ENCODE results near the gene VAPA. TPM values are rescaled to one million over a fixed set of nuclear protein-coding genes. Genes with fewer than 3 reads are reported as not detected.

Gene VAPA
- total and polyA plus RNA-seq, 2 of the 4 experiments (the other 2 are of a cell fraction): 199 to 206 TPM

DNA sequence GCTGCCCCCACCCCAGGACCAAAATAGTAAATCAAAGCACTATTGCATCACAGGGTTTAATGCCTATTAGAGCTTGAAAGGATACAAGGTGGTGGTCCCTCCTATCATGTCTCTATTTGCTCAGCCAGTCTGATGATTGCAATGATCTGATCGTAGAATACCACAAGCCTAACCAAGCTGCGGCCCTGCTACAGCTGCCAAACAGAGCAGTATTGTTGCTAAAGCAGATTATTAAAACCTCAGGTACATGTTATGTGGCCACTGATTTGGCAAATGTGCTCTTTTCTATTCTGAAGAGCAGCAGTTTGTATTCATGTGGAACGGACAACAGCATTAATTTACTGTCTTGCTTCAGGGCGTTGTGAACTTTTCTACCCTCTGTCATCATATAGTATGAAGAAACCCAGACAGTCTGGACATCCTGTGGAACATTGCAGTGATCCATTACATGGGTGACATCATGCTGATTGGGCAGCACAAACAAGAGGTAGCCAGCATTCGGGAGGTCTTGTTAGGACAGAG, 8.4 kb upstream of the VAPA start:
- H2BK15ac ChIP-seq (ENCODE audit: low read depth, low read length): no peak overlapping the region
- no peak overlapping the region for H3K4me2 ChIP-seq (ENCODE audit: low read depth, low read length)
- no peak overlapping the region for H2AFZ ChIP-seq (replicated peaks; ENCODE audit: low read length, poor library complexity)
- H4K5ac ChIP-seq (ENCODE audit: low read depth, low read length): no peak overlapping the region
- in situ Hi-C loops (cut with MboI; ENCODE audit: low sequenced_read_pairs) (no loop called here), dilution Hi-C loops (cut with HindIII; ENCODE audit: low sequenced_read_pairs, unreplicated experiment) (no loop called here), intact Hi-C loops (cut with micrococcal nuclease) (no loop called here)
- H3K36me3 ChIP-seq (ENCODE audit: control insufficient read depth, insufficient read depth, low read length): no peaks in the 10 kb centered on the region
- H3K9me3 ChIP-seq (ENCODE audit: control insufficient read depth, insufficient read depth, low read length): no peaks in the 10 kb centered on the region
- H4K20me1 ChIP-seq (ENCODE audit: insufficient read depth, low read length): no peaks in the 10 kb centered on the region
- H3K56ac ChIP-seq (ENCODE audit: extremely low read depth, insufficient read depth, low read length): no peak overlapping the region
- no TSS peak for BruUV-seq (replicated peaks)
- H3K4me1 ChIP-seq (ENCODE audit: control insufficient read depth, insufficient read depth, low read length): no peaks in the 10 kb centered on the region
- H2BK120ac ChIP-seq (ENCODE audit: low read depth, low read length): no peak overlapping the region
- no peak overlapping the region for H3K4me3 ChIP-seq (ENCODE audit: insufficient read depth, low read depth, low read length)
- H2AK9ac ChIP-seq (replicated peaks; ENCODE audit: low read depth, low read length, poor library complexity): no peak overlapping the region
- no peak overlapping the region for H3K18ac ChIP-seq (ENCODE audit: low read depth, low read length)
- no peak for ATAC-seq (ENCODE audit: low read depth)
- H4K8ac ChIP-seq (ENCODE audit: low read depth in 2 of 2, low read length in 2 of 2): no peak overlapping the region
- H3K79me1 ChIP-seq (ENCODE audit: low read depth in 1 of 2, low read length in 2 of 2): no peaks in the 10 kb centered on the region
- no peak overlapping the region for H3K14ac ChIP-seq (replicated peaks; ENCODE audit: low read depth, low read length)
- H3K23ac ChIP-seq (ENCODE audit: low read depth, low read length): no peak overlapping the region
- no peak for DNase-seq
- TF ChIP-seq CEBPB (IDR thresholded peaks at IDR 0.05; ENCODE audit: low read depth, low read length) (peak; percentile 37; the same call in 1 of the 2 replicates), RAD21 (IDR thresholded peaks at IDR 0.05; ENCODE audit: low read length) (no peak)
- no peak overlapping the region for H3K4ac ChIP-seq (ENCODE audit: low read depth, low read length)
- no peak overlapping the region for H2BK20ac ChIP-seq (ENCODE audit: low read depth, low read length)
- no peaks in the 10 kb centered on the region for H3K27me3 ChIP-seq (ENCODE audit: control insufficient read depth, insufficient read depth, low read length)
- no peak overlapping the region for H2AK5ac ChIP-seq (ENCODE audit: low read depth, low read length)
- H2BK5ac ChIP-seq (ENCODE audit: low read depth, low read length, poor library complexity, severe bottlenecking): no peak overlapping the region
- no peak overlapping the region for H4K91ac ChIP-seq (ENCODE audit: insufficient read depth, low read depth, low read length)
- H3K27ac ChIP-seq (ENCODE audit: insufficient read depth, low read length): no peak overlapping the region
- ChIA-PET POLR2A (ENCODE audit: unreplicated experiment) (no interaction called here), CTCF (no interaction called here)
- WGBS, 2 experiments (ENCODE audit: extremely low coverage in 2 of 2, insufficient read length in 1 of 2): 100% methylated on average over 2 of the region's 5 CpGs; no CpG with 5 or more reads in 1 of the 2 experiments
- H3K9ac ChIP-seq (ENCODE audit: low read depth, low read length): no peak overlapping the region
- no peaks in the 10 kb centered on the region for H3K9me1 ChIP-seq (ENCODE audit: insufficient read depth, low read length)

All from IMR-90 (cell line).